HG02970 (cell line): ENCODE data around the gene MRAS.
"Not testable (repeated sequence)": the region's sequence is repeated elsewhere in the genome, so short reads cannot be mapped to it uniquely, and the experiment has no call there.

ENCODE experiments used
- ATAC-seq: cut with Tn5 transposase; IDR thresholded peaks from one replicate; pipeline ENCODE4 v1.9.1; 2021; ENCODE audit warnings: mild to moderate bottlenecking, moderate library complexity, moderate number of reproducible peaks; ENCODE audit not compliant: unreplicated experiment, low FRiP score

The MRAS gene

GRCh38 chr3:138365253-138365555 lies 16.8 kb downstream of the MRAS start:
- ATAC-seq, result no peak

GRCh38 chr3:138366006-138366759 lies 17.8 kb downstream of the MRAS start:
- ATAC-seq, result no peak

GRCh38 chr3:138367326-138367850 lies 19.0 kb downstream of the MRAS start:
- no peak for ATAC-seq

- no peak for ATAC-seq
Measured at GRCh38 chr3:138367911-138368310, 19.5 kb downstream of the MRAS start.

- ATAC-seq, result no peak
Measured at GRCh38 chr3:138369151-138369900, 20.9 kb downstream of the MRAS start.

GRCh38 chr3:138370321-138370720 lies 21.9 kb downstream of the MRAS start:
- ATAC-seq, result no peak

GRCh38 chr3:138371070-138371965 lies 22.9 kb downstream of the MRAS start:
- ATAC-seq, result peak; percentile 92

- ATAC-seq, result no peak
Measured at GRCh38 chr3:138373087-138373735, 24.8 kb downstream of the MRAS start.

- ATAC-seq, result no peak
Measured at GRCh38 chr3:138373736-138374094, 25.3 kb downstream of the MRAS start.

- ATAC-seq, result no peak
Measured at GRCh38 chr3:138374573-138375134, 26.3 kb downstream of the MRAS start.

GRCh38 chr3:138375447-138375846 lies 27.1 kb downstream of the MRAS start:
- ATAC-seq, result no peak

- no peak for ATAC-seq
Measured at GRCh38 chr3:138376663-138377062, 28.3 kb downstream of the MRAS start.

GRCh38 chr3:138377212-138377611 lies 28.8 kb downstream of the MRAS start:
- ATAC-seq, result not testable (repeated sequence)

- no peak for ATAC-seq
Measured at GRCh38 chr3:138377804-138378203, 29.4 kb downstream of the MRAS start.

GRCh38 chr3:138378331-138378730 lies 30.0 kb downstream of the MRAS start:
- no peak for ATAC-seq

GRCh38 chr3:138378990-138379389 lies 30.6 kb downstream of the MRAS start:
- no peak for ATAC-seq

GRCh38 chr3:138381413-138381901 lies 33.1 kb downstream of the MRAS start:
- no peak for ATAC-seq

GRCh38 chr3:138381950-138382715 lies 33.8 kb downstream of the MRAS start:
- no peak for ATAC-seq
